ENCODE results near the gene GSN. TPM values are rescaled to one million over a fixed set of nuclear protein-coding genes. Genes with fewer than 3 reads are reported as not detected.
A peak's percentile ranks its signal among the peaks of the same experiment; 100 is the strongest.

Gene GSN
- total and polyA plus RNA-seq, 4 donors = 18.8 to 402 (median 51.6) TPM

- no peak overlapping the region for H3K9ac ChIP-seq (ENCODE audit: low read depth in 1 of 2, low read length in 2 of 2)
- WGBS = 35% methylated on average over 5 of the region's 5 CpGs
- H3K36me3 ChIP-seq (ENCODE audit: control insufficient read depth in 4 of 4, insufficient read depth in 3 of 4, low read depth in 1 of 4, low read length in 3 of 4) = no peaks in the 10 kb centered on the region
- TF ChIP-seq, protein P1, sequence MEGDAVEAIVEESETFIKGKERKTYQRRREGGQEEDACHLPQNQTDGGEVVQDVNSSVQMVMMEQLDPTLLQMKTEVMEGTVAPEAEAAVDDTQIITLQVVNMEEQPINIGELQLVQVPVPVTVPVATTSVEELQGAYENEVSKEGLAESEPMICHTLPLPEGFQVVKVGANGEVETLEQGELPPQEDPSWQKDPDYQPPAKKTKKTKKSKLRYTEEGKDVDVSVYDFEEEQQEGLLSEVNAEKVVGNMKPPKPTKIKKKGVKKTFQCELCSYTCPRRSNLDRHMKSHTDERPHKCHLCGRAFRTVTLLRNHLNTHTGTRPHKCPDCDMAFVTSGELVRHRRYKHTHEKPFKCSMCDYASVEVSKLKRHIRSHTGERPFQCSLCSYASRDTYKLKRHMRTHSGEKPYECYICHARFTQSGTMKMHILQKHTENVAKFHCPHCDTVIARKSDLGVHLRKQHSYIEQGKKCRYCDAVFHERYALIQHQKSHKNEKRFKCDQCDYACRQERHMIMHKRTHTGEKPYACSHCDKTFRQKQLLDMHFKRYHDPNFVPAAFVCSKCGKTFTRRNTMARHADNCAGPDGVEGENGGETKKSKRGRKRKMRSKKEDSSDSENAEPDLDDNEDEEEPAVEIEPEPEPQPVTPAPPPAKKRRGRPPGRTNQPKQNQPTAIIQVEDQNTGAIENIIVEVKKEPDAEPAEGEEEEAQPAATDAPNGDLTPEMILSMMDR (IDR thresholded peaks at IDR 0.05; ENCODE audit: low read depth, low read length, missing input control) = no peak
- TF ChIP-seq REST (IDR thresholded peaks at IDR 0.05) = peak; percentile 48
- no peak overlapping the region for H3K4me3 ChIP-seq (ENCODE audit: low read depth in 1 of 3, low read length in 3 of 3)
- H3K9me3 ChIP-seq (ENCODE audit: control insufficient read depth in 4 of 4, low read length in 3 of 4) = no peaks in the 10 kb centered on the region
- DNase-seq (ENCODE audit: low spot score) = no peak
- peaks cover 12 to 27% (median 24%) of the 10 kb centered on the region in 4 donors for H3K4me1 ChIP-seq (ENCODE audit: control insufficient read depth in 4 of 4, insufficient read depth in 4 of 4, low read length in 3 of 4)
- peak overlapping the region; percentile 70 to 74 for H3K27ac ChIP-seq (ENCODE audit: low read depth in 1 of 2, low read length in 2 of 2)
- no peaks in the 10 kb centered on the region for H3K27me3 ChIP-seq (ENCODE audit: control insufficient read depth in 4 of 4, insufficient read depth in 4 of 4, low read length in 3 of 4)
These were observed 105.2 kb downstream of the GSN start for GRCh38 chr9:121373011-121373729.

- Histone ChIP-seq H3K4me3 (ENCODE audit: low read depth in 1 of 3, low read length in 3 of 3) (no peak overlapping the region), H3K9ac (ENCODE audit: low read depth in 1 of 2, low read length in 2 of 2) (no peak overlapping the region), H3K9me3 (ENCODE audit: control insufficient read depth in 4 of 4, low read length in 3 of 4) (no peaks in the 10 kb centered on the region), H3K27ac (ENCODE audit: low read depth in 1 of 2, low read length in 2 of 2) (no peak overlapping the region), H3K4me1 (ENCODE audit: control insufficient read depth in 4 of 4, insufficient read depth in 4 of 4, low read length in 3 of 4) (peaks cover 8 to 22% (median 20%) of the 10 kb centered on the region in 4 donors), H3K36me3 (ENCODE audit: control insufficient read depth in 4 of 4, insufficient read depth in 3 of 4, low read depth in 1 of 4, low read length in 3 of 4) (no peaks in the 10 kb centered on the region), H3K27me3 (ENCODE audit: control insufficient read depth in 4 of 4, insufficient read depth in 4 of 4, low read length in 3 of 4) (no peaks in the 10 kb centered on the region)
- 91% methylated on average over 4 of the region's 4 CpGs for WGBS
- DNase-seq (ENCODE audit: low spot score) = no peak
- TF ChIP-seq FOXA1 (IDR thresholded peaks at IDR 0.05) = no peak
- TF ChIP-seq RAD21 (IDR thresholded peaks at IDR 0.05) = peak; percentile 82 to 86
- TF ChIP-seq, protein P2, sequence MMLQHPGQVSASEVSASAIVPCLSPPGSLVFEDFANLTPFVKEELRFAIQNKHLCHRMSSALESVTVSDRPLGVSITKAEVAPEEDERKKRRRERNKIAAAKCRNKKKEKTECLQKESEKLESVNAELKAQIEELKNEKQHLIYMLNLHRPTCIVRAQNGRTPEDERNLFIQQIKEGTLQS (IDR thresholded peaks at IDR 0.05) = no peak
- TF ChIP-seq, protein P1 (IDR thresholded peaks at IDR 0.05; ENCODE audit: low read depth, low read length, missing input control) = peak; percentile 32
- no peak for TF ChIP-seq HNF4A (conservative IDR thresholded peaks at IDR 0.05)
- no peak for TF ChIP-seq SP1 (IDR thresholded peaks at IDR 0.05)
- no peak for TF ChIP-seq JUND (IDR thresholded peaks at IDR 0.05)
- TF ChIP-seq FOXA2 (IDR thresholded peaks at IDR 0.05) = no peak
- no peak for TF ChIP-seq MAX (IDR thresholded peaks at IDR 0.05)
- TF ChIP-seq GABPA (IDR thresholded peaks at IDR 0.05 in 1 of 2, conservative IDR thresholded peaks at IDR 0.05 in 1 of 2) = no peak
- no peak for TF ChIP-seq HNF4G (IDR thresholded peaks at IDR 0.05)
- TF ChIP-seq, protein P3, sequence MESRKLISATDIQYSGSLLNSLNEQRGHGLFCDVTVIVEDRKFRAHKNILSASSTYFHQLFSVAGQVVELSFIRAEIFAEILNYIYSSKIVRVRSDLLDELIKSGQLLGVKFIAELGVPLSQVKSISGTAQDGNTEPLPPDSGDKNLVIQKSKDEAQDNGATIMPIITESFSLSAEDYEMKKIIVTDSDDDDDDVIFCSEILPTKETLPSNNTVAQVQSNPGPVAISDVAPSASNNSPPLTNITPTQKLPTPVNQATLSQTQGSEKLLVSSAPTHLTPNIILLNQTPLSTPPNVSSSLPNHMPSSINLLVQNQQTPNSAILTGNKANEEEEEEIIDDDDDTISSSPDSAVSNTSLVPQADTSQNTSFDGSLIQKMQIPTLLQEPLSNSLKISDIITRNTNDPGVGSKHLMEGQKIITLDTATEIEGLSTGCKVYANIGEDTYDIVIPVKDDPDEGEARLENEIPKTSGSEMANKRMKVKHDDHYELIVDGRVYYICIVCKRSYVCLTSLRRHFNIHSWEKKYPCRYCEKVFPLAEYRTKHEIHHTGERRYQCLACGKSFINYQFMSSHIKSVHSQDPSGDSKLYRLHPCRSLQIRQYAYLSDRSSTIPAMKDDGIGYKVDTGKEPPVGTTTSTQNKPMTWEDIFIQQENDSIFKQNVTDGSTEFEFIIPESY (IDR thresholded peaks at IDR 0.05) = no peak
- TF ChIP-seq EGR1 (IDR thresholded peaks at IDR 0.05; ENCODE audit: low read depth in 2 of 2) = no peak
- TF ChIP-seq REST (IDR thresholded peaks at IDR 0.05) = no peak
These were observed 108.4 kb downstream of the GSN start for GRCh38 chr9:121376214-121376830.
